Epithelial cell of prostate (primary cell): ENCODE results near the gene PPIC.
"Not testable (repeated sequence)": the region's sequence is repeated elsewhere in the genome, so short reads cannot be mapped to it uniquely, and the experiment has no call there.

Source experiments
- DNase-seq: peaks from one replicate; pipeline ENCODE4 v3.0.0-alpha.2; 2011; ENCODE audit warnings: low read depth, low spot score
- H3K27ac ChIP-seq: fragments of 450-650 bp; 2 replicates; pipeline ENCODE4 v1.5.1; 2017; ENCODE audit warnings: mild to moderate bottlenecking

PPIC gene

DNA sequence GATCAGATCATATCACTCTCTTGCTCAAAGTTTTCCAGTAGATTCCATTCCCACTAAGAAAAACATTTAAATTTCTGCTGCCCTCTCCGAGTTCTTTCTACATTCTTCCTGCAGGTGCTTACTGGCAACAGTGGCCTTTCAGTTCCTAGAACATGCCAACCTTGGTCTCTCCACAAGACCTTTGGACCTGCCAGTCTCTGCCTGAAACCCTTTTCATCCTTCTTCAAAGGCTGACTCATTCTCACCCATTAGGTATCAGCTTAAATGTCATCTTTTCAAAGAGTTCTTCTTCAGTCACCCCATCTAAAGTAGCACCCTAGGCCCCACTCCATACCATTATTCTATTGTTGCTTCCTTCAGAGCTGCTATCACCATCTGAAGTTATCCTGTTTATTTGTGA is 21.8 kb downstream of the PPIC start:
- DNase-seq = no peak
- H3K27ac ChIP-seq = no peak overlapping the region

- H3K27ac ChIP-seq = no peak overlapping the region
- DNase-seq = no peak
Observed at GRCh38 chr5:123012321-123012720, 24.2 kb downstream of the PPIC start.

- no peak for DNase-seq
Observed at GRCh38 chr5:123007754-123008153, 28.8 kb downstream of the PPIC start.

GRCh38 chr5:123007182-123007581 is 29.3 kb downstream of the PPIC start:
- DNase-seq = no peak
- no peak overlapping the region for H3K27ac ChIP-seq

More at GRCh38 chr5:123007754-123008153, 28.8 kb downstream of the PPIC start:
- no peak overlapping the region for H3K27ac ChIP-seq

DNA sequence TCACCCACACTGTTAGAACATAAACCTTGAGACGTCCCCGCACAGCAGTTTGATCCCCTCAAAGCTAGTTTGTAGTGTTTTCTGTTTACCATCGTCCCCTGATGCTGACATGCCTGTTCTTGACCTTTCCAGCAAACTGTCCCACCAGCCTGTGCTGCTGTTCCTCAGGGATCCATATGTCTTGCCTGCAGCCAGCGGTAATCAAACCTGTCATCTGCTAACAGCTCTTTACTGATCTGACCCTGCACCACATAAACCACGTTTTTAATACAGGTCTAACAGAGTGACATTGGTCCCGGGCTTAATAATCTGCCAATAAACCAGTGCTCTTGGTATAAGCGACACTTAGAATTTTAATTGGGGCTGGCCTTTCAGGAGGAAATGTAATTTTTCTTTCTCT is 34.7 kb downstream of the PPIC start:
- no peak for DNase-seq
- no peak overlapping the region for H3K27ac ChIP-seq

GRCh38 chr5:123000731-123001130 is 35.8 kb downstream of the PPIC start:
- DNase-seq = no peak
- no peak overlapping the region for H3K27ac ChIP-seq

DNA sequence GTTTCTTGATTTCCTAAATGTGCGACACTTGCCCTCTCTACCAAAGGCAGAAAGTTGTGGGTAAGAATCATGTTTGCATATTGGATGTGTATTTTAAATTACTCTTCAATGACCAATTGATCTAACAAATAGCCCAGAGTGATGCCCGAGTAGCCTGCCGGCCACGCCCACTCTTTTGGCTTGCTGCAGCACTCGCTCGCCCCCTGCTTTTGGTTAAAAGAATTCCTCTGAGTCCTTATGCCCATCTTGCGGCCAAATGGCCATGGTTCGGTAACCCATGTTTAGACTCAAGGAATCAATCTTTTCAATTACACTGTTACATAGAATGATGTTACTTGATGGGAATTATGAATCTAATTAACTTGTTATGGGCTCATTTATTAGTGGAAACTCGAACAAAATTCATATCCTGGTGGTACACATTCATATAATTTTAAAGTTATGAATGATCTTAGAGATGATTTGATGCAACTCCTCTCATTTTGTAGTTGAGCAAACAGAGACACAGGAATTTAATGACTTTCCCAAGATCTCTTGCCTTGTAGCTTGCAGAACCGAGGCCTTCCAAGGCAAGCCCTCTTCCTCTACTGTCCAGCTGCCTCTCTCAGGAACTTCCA is 36.5 kb downstream of the PPIC start:
- no peak for DNase-seq
- H3K27ac ChIP-seq = no peak overlapping the region

DNA sequence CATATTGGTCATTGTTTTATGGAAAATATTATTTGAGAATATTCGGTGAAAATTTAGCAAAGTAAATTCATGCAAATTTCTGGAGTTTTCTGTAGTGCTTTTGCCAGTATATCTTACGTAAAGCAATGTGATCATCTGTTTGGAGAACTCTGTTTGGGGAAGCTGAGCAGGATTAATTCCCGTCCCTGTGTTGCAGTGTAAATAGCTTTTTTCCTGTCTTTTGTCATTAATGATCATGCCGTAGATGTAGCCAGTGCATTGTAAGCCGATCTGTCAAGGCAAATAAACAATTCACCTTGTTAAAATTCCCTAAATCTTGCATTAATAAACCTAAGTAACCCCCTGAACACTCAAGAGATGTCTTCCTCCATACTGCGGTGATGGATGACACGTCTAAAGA is 39.2 kb downstream of the PPIC start:
- DNase-seq = no peak
- H3K27ac ChIP-seq = no peak overlapping the region

- no peak overlapping the region for H3K27ac ChIP-seq
- DNase-seq = no peak
Observed at GRCh38 chr5:122996091-122996490, 40.4 kb downstream of the PPIC start.

- H3K27ac ChIP-seq = no peak overlapping the region
- no peak for DNase-seq
Observed at GRCh38 chr5:122985954-122986721, 50.4 kb downstream of the PPIC start.

- DNase-seq = no peak
- H3K27ac ChIP-seq = no peak overlapping the region
Observed at GRCh38 chr5:122985006-122985700, 51.4 kb downstream of the PPIC start.

GRCh38 chr5:122984425-122984824 is 52.1 kb downstream of the PPIC start:
- no peak for DNase-seq
- H3K27ac ChIP-seq = no peak overlapping the region

DNA sequence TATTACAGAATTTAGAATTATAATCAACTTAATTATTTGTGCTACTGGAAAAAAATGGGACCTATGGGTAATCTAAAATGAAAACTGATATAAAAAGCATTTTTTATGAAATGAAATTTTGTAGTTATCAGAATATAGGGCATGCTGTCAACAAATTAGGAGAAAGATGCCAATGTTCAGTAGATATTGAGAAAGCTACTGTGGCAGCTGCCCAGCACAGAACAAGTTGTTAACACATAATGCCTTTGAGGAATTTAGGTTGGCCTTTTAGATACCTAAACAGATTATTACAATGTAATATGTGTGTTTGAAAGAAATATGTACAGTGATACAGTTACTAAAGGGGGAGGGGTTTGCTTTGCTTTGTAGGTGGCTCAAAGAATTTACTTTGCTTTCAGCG is 54.1 kb downstream of the PPIC start:
- no peak for DNase-seq
- no peak overlapping the region for H3K27ac ChIP-seq

GRCh38 chr5:122981846-122982245 is 54.7 kb downstream of the PPIC start:
- no peak for DNase-seq
- H3K27ac ChIP-seq = no peak overlapping the region

DNA sequence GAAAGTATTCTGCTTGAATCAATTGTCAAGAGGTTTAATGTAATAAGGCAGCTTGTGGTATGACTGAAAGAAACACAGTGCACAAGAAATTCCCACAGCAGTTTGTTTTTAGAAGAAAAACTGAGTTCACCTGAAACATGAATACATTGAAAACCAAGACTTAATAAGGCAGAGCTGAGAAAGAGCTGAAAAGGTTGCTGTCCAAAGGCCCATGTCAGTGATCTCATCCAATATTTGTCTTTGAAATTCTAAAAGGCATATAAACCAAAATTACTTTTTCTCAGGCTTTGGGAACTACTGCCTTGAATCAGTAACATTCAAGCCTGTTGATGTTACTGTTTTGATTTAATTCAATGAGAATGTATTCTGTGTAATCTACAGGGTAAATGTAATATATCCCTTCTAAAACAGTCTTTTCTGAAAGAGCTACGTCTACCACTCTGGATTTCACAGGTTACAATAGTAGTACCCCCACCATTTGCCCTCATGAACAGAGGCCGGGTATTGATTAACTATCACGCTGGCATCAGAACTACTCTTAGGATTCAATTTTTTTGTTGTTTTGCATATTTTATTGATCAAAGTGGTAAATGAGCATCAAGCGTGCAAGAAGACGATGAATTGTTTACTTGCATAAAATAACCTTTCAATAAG is 57.8 kb downstream of the PPIC start:
- DNase-seq = no peak
- no peak overlapping the region for H3K27ac ChIP-seq

DNA sequence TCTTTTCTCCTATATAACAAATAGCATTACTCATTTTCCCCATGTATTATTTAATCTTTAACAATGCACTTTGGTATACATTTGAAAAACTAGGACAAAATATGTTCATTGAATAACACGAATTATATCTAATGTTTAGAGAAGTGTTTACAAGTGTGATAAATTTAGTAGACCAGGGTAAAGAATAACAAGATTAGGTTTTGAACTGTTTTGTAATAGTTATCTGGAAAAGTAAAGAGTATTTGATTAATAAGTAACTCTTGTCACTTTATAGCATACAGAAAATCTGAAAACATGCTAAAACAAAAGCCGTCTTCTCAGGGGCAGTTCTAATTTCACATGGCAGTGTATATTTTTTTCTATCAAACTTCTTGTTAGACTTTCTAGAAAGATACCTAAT is 58.5 kb downstream of the PPIC start:
- no peak for DNase-seq
- no peak overlapping the region for H3K27ac ChIP-seq

DNA sequence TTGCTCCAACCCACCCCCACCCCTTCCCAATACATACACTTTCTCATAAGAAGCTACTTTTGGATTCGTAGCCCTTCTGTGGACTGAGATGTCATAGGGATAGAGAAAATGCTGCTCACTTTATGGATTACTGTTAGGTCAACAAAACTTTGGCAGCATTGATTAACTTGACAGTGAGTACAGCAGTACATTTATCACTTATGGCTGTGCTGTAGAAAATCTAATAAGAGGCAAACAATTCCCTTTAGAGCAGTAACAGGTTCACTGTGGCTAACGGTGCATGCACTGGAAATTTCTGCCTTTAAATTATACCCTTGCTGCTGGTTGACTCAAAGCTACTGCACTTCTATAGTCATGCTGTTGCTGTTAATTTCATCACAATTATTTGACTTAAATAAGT is 59.2 kb downstream of the PPIC start:
- DNase-seq = no peak

DNA sequence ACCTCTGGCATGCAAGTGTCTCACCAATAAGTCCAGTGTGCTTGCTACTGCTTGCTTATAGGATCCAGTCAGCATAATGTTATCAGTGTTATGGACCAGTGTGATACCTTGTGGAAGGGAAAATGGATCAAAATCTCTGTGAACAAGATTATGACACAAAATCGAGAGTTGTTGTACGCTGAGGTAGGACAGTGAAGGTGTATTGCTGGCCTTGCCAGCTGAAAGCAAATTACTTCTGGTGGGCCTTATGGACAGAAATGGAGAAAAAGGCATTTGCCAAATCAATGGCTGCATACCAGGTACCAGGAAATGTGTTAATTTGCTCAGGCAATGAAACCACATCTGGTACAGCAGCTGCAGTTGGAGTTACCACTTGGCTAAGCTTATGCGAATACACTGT is 62.3 kb downstream of the PPIC start:
- not testable (repeated sequence) for H3K27ac ChIP-seq, DNase-seq

More for the DNA sequence above, 59.2 kb downstream of the PPIC start:
- no peak overlapping the region for H3K27ac ChIP-seq

GRCh38 chr5:122973759-122974158 is 62.8 kb downstream of the PPIC start:
- H3K27ac ChIP-seq, DNase-seq: not testable (repeated sequence)
